Retinal pigment epithelial cell (primary cell): ENCODE data around the gene KDM3B.

Experiments
- DNase-seq: peaks from one replicate; pipeline ENCODE4 v3.0.0-alpha.2; 2010; ENCODE audit warnings: low read depth
- H3K4me3 ChIP-seq: 2 replicates; pipeline ENCODE4 v1.5.1; 2011; ENCODE audit warnings: mild to moderate bottlenecking, low read length, control low read depth, moderate library complexity
- TF ChIP-seq, protein P1 (sequence below): conservative IDR thresholded peaks from 2 replicates; pipeline ENCODE4 v1.5.1; 2011; ENCODE audit warnings: low read depth, low read length, control low read depth, inconsistent platforms

The KDM3B gene

DNA sequence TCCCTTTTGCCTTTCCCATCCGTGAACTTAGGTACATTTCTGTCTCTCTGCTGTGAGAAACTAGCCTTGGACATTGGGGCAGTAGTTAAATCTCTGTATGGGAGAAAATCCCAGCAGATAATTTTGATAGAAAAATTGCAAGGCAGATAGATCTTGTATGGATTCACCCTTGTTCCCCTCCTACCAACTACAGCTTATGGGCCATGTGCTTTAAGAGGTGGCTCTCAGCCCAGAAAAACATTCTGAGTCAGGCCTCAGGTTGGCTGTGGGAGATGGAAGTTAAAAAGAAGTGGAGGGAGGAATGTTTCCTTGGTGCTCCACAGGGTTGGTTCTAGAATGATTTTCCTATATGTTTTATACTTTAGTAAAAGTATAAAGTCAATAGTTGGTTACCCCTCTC, 1.4 kb upstream of the KDM3B start:
- TF ChIP-seq, protein P1, sequence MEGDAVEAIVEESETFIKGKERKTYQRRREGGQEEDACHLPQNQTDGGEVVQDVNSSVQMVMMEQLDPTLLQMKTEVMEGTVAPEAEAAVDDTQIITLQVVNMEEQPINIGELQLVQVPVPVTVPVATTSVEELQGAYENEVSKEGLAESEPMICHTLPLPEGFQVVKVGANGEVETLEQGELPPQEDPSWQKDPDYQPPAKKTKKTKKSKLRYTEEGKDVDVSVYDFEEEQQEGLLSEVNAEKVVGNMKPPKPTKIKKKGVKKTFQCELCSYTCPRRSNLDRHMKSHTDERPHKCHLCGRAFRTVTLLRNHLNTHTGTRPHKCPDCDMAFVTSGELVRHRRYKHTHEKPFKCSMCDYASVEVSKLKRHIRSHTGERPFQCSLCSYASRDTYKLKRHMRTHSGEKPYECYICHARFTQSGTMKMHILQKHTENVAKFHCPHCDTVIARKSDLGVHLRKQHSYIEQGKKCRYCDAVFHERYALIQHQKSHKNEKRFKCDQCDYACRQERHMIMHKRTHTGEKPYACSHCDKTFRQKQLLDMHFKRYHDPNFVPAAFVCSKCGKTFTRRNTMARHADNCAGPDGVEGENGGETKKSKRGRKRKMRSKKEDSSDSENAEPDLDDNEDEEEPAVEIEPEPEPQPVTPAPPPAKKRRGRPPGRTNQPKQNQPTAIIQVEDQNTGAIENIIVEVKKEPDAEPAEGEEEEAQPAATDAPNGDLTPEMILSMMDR, result no peak
- no peak overlapping the region for H3K4me3 ChIP-seq
- no peak for DNase-seq

DNA sequence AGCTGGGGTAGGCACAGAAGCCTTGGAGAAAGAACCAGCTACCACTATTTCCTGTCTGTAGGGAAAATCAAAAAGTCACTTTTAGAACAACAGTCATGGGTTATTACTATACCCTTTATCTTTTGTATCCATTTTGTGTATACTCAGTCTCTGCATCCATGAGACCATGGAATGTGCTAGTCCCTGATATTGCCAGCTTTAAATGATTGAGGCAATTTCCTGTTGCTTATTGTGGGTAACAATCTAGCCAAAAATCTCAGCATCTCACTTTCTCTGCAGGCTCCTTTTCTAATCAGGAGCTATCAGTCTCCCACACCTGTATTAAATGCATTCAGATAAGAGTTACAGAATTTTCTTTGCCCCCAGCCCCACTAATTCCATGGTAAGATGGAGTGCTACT, 968 bp upstream of the KDM3B start:
- H3K4me3 ChIP-seq, result no peak overlapping the region
- TF ChIP-seq, protein P1, result no peak
- no peak for DNase-seq

DNA sequence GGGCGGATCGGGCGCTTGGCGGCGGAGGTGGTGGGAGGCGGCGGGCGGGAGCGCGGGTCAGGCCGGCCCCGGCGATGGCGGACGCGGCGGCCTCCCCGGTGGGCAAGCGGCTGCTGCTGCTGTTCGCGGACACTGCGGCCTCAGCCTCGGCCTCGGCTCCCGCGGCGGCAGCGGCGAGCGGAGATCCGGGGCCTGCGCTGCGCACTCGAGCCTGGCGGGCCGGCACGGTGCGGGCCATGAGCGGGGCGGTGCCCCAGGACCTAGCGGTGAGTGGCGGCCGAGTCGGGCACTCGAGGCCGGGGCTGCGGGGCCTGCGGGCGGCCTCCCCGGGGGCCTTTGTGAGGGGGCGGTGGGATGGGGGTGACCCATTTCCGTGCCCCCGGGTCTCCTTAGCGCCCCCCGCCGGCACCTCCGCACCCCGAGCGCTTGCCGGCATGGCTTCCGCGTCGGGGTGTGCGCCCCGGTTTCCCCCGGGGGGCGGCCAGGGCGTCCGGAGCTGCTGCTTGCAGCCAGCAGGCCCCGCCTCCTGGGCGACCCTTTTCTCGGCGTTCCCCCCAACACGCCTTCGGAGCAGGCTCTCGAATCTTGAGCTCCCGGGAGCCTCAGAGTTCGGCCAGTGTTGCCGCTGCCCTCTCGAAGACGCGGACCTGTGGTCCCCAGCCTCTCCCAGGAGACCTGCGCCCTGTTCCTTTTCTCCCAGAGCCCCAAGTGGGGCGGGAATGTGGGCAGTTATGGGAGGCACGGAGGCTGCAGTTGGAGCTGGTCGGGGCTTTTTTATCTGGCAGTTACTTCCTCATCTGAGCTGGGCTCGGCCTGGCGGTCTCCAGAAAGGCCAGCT, 456 bp downstream of the KDM3B start:
- TF ChIP-seq, protein P1, result peak; percentile 39
- peak overlapping the region; percentile 87 for H3K4me3 ChIP-seq
- no peak for DNase-seq

DNA sequence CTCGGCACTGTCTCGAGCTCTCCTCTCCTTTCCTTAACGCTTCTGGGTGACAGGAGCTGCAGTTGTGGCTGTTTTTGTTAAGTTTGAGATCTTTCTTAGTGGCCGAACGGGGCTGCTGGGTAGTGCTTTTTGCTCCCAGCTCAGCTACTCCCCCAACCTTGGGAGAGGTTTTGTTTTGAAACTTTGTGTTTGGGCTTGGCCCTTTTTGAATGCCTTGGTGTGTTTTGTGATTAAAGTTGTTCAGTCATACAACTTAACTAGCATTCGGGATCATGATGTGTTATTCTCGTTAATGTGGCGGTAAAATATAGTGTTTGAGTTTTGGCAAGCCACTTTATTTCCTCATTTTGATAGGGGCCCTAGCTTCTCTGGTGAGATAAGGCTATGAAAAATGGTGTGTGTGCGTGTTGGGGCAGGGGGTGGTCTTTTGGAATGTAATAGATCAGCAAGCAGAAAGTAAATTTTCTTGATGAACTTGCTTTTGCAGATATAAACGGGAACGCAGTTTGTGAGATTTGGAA, 1.1 kb downstream of the KDM3B start:
- peak overlapping the region; percentile 87 for H3K4me3 ChIP-seq
- TF ChIP-seq, protein P1, result no peak
- no peak for DNase-seq

DNA sequence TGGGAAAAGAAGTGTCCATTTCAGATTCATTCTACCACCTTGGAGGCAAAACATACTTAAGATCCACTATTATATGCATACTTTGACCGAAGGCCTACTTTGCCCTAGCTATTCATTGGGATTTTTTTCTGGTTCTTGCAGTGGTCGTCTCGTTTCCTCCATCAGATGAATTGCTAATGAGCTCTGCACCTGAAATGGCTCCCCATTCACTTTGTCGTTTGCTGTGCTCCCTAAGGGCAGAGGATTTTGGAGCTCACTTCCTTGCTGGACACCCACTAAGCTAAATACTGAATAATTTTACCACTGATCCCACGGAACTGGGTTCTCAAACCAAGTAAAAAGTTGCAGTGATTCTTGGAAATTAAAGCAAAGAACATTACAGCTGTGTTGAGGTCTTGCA, 1.9 kb downstream of the KDM3B start:
- TF ChIP-seq, protein P1, result no peak
- no peak for DNase-seq
- peak overlapping the region; percentile 87 for H3K4me3 ChIP-seq

DNA sequence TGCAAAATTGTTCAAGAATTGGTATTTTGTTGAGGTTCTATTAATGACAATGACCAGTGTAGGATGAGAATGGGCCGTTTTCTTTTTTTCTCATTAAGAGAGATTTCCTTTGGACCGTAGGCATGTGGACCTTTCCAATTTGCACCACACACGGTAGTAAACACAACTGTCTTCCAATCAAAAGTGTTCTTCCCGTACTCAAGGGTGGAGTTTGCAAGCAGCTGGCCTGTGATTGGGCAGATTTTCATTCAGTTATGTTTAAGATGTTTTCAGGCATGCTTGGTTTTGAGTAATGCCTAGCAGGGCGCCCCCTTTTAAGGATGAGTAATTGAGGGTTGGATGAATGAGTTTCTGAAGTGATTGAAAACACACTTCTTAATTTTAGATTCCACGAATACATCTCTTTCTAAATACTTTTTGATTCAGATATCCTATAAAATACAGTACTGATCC, 2.5 kb downstream of the KDM3B start:
- TF ChIP-seq, protein P1, result peak; percentile 31
- peak; percentile 66 for DNase-seq
- H3K4me3 ChIP-seq, result peak overlapping the region; percentile 87

DNA sequence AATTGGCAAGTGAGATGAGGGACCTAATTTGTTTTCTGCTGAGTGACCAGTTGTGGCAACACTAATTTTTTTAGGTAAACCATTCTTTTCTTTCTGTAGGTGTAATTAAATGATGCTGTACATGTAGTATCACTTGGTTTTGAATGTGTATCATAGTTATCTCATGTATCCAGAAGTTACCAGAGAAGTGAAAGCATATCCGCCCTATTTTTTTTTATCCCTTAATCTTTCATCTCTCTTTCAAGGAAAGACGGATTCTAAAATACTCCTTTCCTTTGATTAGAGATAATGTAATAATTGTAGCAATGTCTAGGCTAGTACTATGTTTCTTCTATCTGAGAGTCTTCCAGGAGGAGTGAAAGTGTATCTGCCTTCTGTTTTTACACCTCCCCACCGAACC, 7.1 kb downstream of the KDM3B start:
- TF ChIP-seq, protein P1, result no peak
- no peak overlapping the region for H3K4me3 ChIP-seq
- no peak for DNase-seq
